Heart left ventricle (tissue), 13 donors: ENCODE results near the gene TFEB.

Experiments used
- CTCF ChIP-seq, 12 donors: fragments of 200-600 bp; sonication (generic) in 4 of 12; IDR thresholded peaks; one replicate each; pipeline versions ENCODE4 v1.5.0 to v1.8.0; 2018 to 2022; ENCODE audit warnings: antibody characterized with exemption in 12 of 12, mild to moderate bottlenecking in 5 of 12
- POLR2A ChIP-seq, 2 donors: fragments of 450-650 bp; IDR thresholded peaks; one replicate each; pipeline ENCODE4 v1.6.1; 2017; ENCODE audit warnings: antibody characterized with exemption in 2 of 2, mild to moderate bottlenecking in 2 of 2, moderate library complexity in 2 of 2
- donor health status: ischemic (EF 13 %, LVEDD 7.1; RV severe dilation, severe dysfunction).
- donor health status: DM: no; HTN: yes; CAD: no.
- donor health status: DM: no; HTN: no; CAD: no.
- donor health status: ischemic (EF 25% LVEDD 6.9; RV normal size, moderate dysfunction).
- donor health status: ischemic (EF 25% LVEDD 5.7; RV mildly dilated, moderate dysfunction).
- donor health status: ischemic (EF 35%, LVEDD 5.7; RV mildly dilated, moderate dysfunction).
- donor health status: nonischemic (EF 11% LVEDD 7.7; RV severe dilation, severe dysfunction).
- donor health status: DM: yes; HTN: yes; CAD: no.
- donor health status: PGD.
- donor health status: ischemic (EF 29% LVEDD 5.4; RV normal size, mild dysfunction).
- donor health status: nonischemic (EF 23%, LVEDD 6.1; RV moderate dilation, normal function).

- TF ChIP-seq CTCF (IDR thresholded peaks at IDR 0.05) (no peak), POLR2A (IDR thresholded peaks at IDR 0.05) (no peak)
Observed at GRCh38 chr6:41720783-41721182, 14.6 kb downstream of the TFEB start.
